Measurements from ENCODE around the gene UBL4B. TPM values are rescaled to one million over a fixed set of nuclear protein-coding genes. Genes with fewer than 3 reads are reported as not detected.
A peak's percentile ranks its signal among the peaks of the same experiment; 100 is the strongest.

UBL4B gene
- total RNA-seq, 1 donor from 2014 or later, result not detected

DNA sequence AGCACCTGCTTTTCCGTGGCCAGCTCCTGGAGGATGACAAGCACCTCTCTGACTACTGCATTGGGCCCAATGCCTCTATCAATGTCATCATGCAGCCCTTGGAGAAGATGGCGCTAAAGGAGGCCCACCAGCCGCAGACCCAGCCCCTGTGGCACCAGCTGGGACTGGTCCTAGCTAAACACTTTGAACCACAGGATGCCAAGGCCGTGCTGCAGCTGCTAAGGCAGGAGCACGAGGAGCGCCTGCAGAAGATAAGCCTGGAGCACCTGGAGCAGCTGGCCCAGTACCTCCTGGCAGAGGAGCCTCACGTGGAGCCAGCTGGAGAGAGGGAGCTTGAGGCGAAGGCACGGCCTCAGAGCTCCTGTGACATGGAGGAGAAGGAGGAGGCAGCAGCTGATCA is 413 bp downstream of the UBL4B start:
- Histone ChIP-seq H3K4me1 (ENCODE audit: control insufficient read depth in 3 of 3, insufficient read depth in 3 of 3, low read length in 3 of 3) (no peaks in the 10 kb centered on the region), H3K9me3 (ENCODE audit: control insufficient read depth in 3 of 3, low read length in 3 of 3) (no peaks in the 10 kb centered on the region), H3K27me3 (ENCODE audit: control insufficient read depth in 3 of 3, insufficient read depth in 3 of 3, low read length in 3 of 3) (peaks cover 0 to 18% (median 16%) of the 10 kb centered on the region in 3 donors), H3K9ac (ENCODE audit: low read depth in 1 of 3, low read length in 3 of 3) (no peak overlapping the region), H3K36me3 (ENCODE audit: control insufficient read depth in 3 of 3, insufficient read depth in 3 of 3, low read length in 3 of 3) (no peaks in the 10 kb centered on the region), H3K4me3 (ENCODE audit: low read length in 3 of 3) (no peak overlapping the region), H3K27ac (ENCODE audit: low read depth, low read length) (no peak overlapping the region)

DNA sequence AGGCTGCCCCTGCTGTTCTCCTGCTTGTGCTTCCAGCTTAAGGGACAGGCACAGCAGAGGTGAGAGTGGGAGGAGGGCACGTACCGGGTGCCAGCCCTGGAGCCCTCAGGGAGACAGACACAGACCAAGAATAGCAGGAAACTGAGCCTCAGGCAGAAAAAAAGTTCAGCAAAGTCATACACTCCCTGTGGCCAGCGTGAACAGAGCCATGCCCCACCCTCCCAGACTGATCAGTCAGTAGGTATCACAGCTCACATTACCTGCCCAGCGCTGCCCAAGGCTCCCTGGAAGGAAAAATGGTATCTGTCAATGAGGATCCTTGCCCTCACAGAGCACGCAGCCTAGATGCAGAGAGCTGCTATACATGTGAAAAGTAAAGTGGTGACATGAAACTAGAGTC is 1.3 kb downstream of the UBL4B start:
- no peaks in the 10 kb centered on the region for H3K9me3 ChIP-seq (ENCODE audit: control insufficient read depth in 3 of 3, low read length in 3 of 3)
- H3K9ac ChIP-seq (ENCODE audit: low read depth in 1 of 3, low read length in 3 of 3), result no peak overlapping the region

DNA sequence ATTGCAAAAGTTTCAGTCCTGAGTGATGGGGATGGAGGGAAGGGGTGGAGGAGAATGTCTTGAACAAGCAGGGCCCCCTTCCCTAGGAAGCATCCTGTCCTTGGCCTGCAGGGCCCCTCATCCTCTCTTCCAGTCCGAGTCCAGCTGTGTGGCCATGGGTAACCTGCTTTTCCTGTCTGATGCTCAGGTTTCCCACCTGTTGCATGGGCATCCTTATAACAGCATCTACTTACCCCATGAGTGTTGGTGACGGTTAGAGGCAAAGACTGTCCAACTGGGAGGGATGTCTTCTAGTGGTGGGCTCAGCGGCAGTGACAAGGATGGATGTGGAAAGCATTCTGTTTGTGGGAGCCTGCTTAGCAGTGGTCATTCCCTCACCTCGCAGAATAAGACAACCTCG is 1.9 kb downstream of the UBL4B start:
- no peak overlapping the region for H3K27ac ChIP-seq (ENCODE audit: low read depth, low read length)
- peaks cover 0 to 19% (median 16%) of the 10 kb centered on the region in 3 donors for H3K27me3 ChIP-seq (ENCODE audit: control insufficient read depth in 3 of 3, insufficient read depth in 3 of 3, low read length in 3 of 3)
- H3K36me3 ChIP-seq (ENCODE audit: control insufficient read depth in 3 of 3, insufficient read depth in 3 of 3, low read length in 3 of 3), result no peaks in the 10 kb centered on the region
- no peaks in the 10 kb centered on the region for H3K9me3 ChIP-seq (ENCODE audit: control insufficient read depth in 3 of 3, low read length in 3 of 3)
- H3K9ac ChIP-seq (ENCODE audit: low read depth in 1 of 3, low read length in 3 of 3), result no peak overlapping the region
- no peak overlapping the region for H3K4me3 ChIP-seq (ENCODE audit: low read length in 3 of 3)
- H3K4me1 ChIP-seq (ENCODE audit: control insufficient read depth in 3 of 3, insufficient read depth in 3 of 3, low read length in 3 of 3), result no peaks in the 10 kb centered on the region

More for the DNA sequence above, 1.3 kb downstream of the UBL4B start:
- Histone ChIP-seq H3K27ac (ENCODE audit: low read depth, low read length) (no peak overlapping the region), H3K27me3 (ENCODE audit: control insufficient read depth in 3 of 3, insufficient read depth in 3 of 3, low read length in 3 of 3) (peaks cover 0 to 19% (median 16%) of the 10 kb centered on the region in 3 donors), H3K4me1 (ENCODE audit: control insufficient read depth in 3 of 3, insufficient read depth in 3 of 3, low read length in 3 of 3) (no peaks in the 10 kb centered on the region), H3K4me3 (ENCODE audit: low read length in 3 of 3) (no peak overlapping the region), H3K36me3 (ENCODE audit: control insufficient read depth in 3 of 3, insufficient read depth in 3 of 3, low read length in 3 of 3) (no peaks in the 10 kb centered on the region)

DNA sequence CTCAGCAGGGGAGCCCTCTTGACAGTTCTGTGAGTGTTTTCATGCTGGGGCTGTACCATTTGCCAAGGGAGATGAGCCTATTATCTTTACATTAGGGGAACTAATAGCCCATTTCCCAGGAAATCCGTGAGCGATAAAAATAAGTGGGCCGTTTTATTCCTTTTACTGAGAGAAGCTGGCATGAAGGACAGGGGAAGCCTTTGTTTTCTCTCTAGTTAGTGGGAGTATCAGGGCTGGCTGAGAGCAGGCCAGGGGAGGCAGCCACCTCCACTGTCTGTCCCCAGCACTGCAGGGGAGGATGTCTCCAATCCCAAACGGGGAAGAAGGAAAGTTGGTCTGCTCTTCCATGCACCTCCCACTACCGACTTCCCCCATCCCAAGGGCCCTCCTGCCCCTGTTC is 2.5 kb downstream of the UBL4B start:
- H3K27me3 ChIP-seq (ENCODE audit: control insufficient read depth in 3 of 3, insufficient read depth in 3 of 3, low read length in 3 of 3), result peaks cover 0 to 19% (median 13%) of the 10 kb centered on the region in 3 donors
- no peaks in the 10 kb centered on the region for H3K9me3 ChIP-seq (ENCODE audit: control insufficient read depth in 3 of 3, low read length in 3 of 3)

DNA sequence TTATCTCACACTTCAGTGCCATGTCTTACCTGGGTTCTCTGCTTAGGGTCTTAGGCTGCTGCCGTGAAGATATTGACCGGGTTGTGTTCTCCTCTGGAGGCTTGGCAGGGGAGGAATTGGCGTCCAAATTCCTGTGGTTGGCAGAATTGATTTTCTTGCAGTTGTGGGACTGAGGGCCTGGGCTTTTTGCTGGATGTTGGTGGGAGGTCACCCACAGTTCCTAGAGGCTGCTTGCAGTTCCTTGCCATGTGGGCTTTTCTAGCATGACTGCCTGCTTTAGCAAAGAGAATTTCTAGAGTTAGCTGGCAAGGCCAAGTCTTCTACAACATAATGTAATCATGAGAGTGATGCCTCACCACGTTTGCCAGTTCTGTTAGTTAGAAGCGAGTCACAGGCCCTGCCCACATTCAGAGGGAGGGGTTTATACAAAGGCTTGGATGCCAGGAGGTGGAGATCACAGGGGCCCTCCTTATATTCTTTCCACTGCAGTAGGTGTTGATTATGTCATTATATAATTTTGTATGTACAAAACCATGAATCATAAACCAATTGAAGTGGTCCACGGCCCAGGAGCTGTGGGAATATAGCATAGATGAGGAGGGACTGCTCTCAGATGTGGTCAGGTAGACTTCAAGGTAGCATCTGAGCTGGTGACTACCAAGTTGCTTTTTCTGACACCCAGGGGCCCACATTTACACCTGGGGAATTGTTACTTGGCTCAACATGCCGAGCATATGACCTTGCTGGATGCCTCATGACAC is 6.6 kb downstream of the UBL4B start:
- peaks cover 0 to 3% (median 0%) of the 10 kb centered on the region in 3 donors for H3K9me3 ChIP-seq (ENCODE audit: control insufficient read depth in 3 of 3, low read length in 3 of 3)

More for the DNA sequence above, 2.5 kb downstream of the UBL4B start:
- Histone ChIP-seq H3K27ac (ENCODE audit: low read depth, low read length) (no peak overlapping the region), H3K4me3 (ENCODE audit: low read length in 3 of 3) (no peak overlapping the region), H3K4me1 (ENCODE audit: control insufficient read depth in 3 of 3, insufficient read depth in 3 of 3, low read length in 3 of 3) (no peaks in the 10 kb centered on the region), H3K9ac (ENCODE audit: low read depth in 1 of 3, low read length in 3 of 3) (no peak overlapping the region), H3K36me3 (ENCODE audit: control insufficient read depth in 3 of 3, insufficient read depth in 3 of 3, low read length in 3 of 3) (no peaks in the 10 kb centered on the region)

DNA sequence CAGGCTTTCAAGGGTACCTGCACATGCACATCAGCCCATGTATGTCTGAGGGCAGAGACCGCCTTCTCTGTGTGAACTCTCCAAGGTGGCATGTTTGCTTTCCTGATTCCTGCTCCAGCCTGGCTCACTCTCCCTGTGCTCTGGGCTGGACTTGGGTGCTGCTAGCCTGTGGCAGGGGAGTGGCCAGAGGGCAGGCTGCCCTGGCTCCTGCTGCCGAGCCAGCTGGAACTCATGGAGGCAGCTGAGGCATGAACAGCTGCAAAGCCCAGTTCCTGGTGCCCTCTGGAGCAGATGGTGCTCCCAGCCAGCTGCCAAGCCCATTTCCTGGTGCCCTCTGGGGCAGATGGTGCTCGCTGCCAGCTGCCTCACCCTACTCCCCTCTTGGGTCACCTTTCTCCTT is 7.6 kb downstream of the UBL4B start:
- H3K4me3 ChIP-seq (ENCODE audit: low read length in 3 of 3), result no peak overlapping the region
- H3K9ac ChIP-seq (ENCODE audit: low read depth in 1 of 3, low read length in 3 of 3), result no peak overlapping the region
- H3K27ac ChIP-seq (ENCODE audit: low read depth, low read length), result no peak overlapping the region
- H3K27me3 ChIP-seq (ENCODE audit: control insufficient read depth in 3 of 3, insufficient read depth in 3 of 3, low read length in 3 of 3), result peaks cover 5 to 12% (median 10%) of the 10 kb centered on the region in 3 donors
- H3K36me3 ChIP-seq (ENCODE audit: control insufficient read depth in 3 of 3, insufficient read depth in 3 of 3, low read length in 3 of 3), result no peaks in the 10 kb centered on the region
- H3K4me1 ChIP-seq (ENCODE audit: control insufficient read depth in 3 of 3, insufficient read depth in 3 of 3, low read length in 3 of 3), result no peaks in the 10 kb centered on the region
- H3K9me3 ChIP-seq (ENCODE audit: control insufficient read depth in 3 of 3, low read length in 3 of 3), result peaks cover 0 to 7% (median 0%) of the 10 kb centered on the region in 3 donors

More for the DNA sequence above, 6.6 kb downstream of the UBL4B start:
- Histone ChIP-seq H3K4me1 (ENCODE audit: control insufficient read depth in 3 of 3, insufficient read depth in 3 of 3, low read length in 3 of 3) (no peaks in the 10 kb centered on the region), H3K9ac (ENCODE audit: low read depth in 1 of 3, low read length in 3 of 3) (no peak overlapping the region), H3K27me3 (ENCODE audit: control insufficient read depth in 3 of 3, insufficient read depth in 3 of 3, low read length in 3 of 3) (peaks cover 5 to 18% (median 11%) of the 10 kb centered on the region in 3 donors), H3K27ac (ENCODE audit: low read depth, low read length) (no peak overlapping the region), H3K4me3 (ENCODE audit: low read length in 3 of 3) (no peak overlapping the region), H3K36me3 (ENCODE audit: control insufficient read depth in 3 of 3, insufficient read depth in 3 of 3, low read length in 3 of 3) (no peaks in the 10 kb centered on the region)

DNA sequence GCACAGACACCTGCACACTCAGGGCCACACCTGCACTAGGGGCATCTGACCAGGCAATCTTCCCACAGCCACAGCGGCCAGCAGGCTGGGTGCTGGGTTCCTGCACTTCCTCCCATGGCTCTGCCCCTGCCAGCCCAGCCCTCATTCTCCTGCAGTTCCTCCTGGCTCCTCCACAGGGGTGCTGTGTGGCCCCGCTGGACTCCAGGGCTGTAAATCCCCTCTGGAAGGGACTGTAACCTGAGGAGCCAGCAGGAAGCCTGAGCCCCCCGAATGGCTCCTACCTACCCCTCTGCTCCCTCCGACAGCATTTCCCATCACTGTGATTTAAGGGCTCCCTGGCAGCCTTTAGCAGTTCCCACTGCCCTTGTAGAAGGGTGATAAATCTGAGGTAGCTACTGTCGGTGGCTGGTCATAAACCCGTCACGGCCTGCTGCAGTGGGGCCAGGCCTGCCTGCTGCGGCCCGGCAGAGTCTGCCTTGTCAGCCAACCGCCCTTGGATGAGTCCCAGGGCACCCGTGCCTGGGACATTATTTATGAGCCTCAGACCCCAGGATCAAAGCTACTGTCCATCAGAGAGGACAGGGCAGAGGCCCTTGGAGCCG is 8.8 kb downstream of the UBL4B start:
- H3K27me3 ChIP-seq (ENCODE audit: control insufficient read depth in 3 of 3, insufficient read depth in 3 of 3, low read length in 3 of 3), result peaks cover 5 to 12% (median 6%) of the 10 kb centered on the region in 3 donors
- H3K4me3 ChIP-seq (ENCODE audit: low read length in 3 of 3), result no peak overlapping the region
- no peaks in the 10 kb centered on the region for H3K36me3 ChIP-seq (ENCODE audit: control insufficient read depth in 3 of 3, insufficient read depth in 3 of 3, low read length in 3 of 3)
- no peak overlapping the region for H3K27ac ChIP-seq (ENCODE audit: low read depth, low read length)
- H3K4me1 ChIP-seq (ENCODE audit: control insufficient read depth in 3 of 3, insufficient read depth in 3 of 3, low read length in 3 of 3), result no peaks in the 10 kb centered on the region
- no peak overlapping the region for H3K9ac ChIP-seq (ENCODE audit: low read depth in 1 of 3, low read length in 3 of 3)
- peaks cover 0 to 12% (median under 1%) of the 10 kb centered on the region in 3 donors for H3K9me3 ChIP-seq (ENCODE audit: control insufficient read depth in 3 of 3, low read length in 3 of 3)

DNA sequence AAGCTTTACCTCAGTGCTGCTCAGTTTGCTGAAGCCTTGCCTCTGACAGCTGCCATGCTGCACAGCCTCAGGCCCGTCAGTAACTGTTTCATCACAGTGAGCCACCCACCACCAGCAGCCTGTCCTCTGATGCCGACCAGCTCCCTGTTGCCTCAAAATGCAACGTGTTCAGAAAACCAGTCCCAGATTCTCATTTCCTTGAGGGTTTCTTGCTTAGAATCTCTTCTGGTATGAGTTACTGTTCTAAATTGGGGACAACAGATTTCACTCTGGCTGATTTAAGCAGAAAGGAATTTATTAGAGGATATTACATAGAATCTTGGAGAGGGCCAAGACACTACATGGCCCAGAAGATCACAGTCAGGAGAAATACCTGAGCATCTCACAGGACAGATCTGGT is 11.0 kb downstream of the UBL4B start:
- Histone ChIP-seq H3K4me3 (ENCODE audit: low read length in 3 of 3) (no peak overlapping the region), H3K9me3 (ENCODE audit: control insufficient read depth in 3 of 3, low read length in 3 of 3) (peaks cover 4 to 15% (median 5%) of the 10 kb centered on the region in 3 donors), H3K27ac (ENCODE audit: low read depth, low read length) (no peak overlapping the region), H3K9ac (ENCODE audit: low read depth in 1 of 3, low read length in 3 of 3) (no peak overlapping the region), H3K27me3 (ENCODE audit: control insufficient read depth in 3 of 3, insufficient read depth in 3 of 3, low read length in 3 of 3) (peaks cover 6 to 17% (median 10%) of the 10 kb centered on the region in 3 donors), H3K36me3 (ENCODE audit: control insufficient read depth in 3 of 3, insufficient read depth in 3 of 3, low read length in 3 of 3) (no peaks in the 10 kb centered on the region), H3K4me1 (ENCODE audit: control insufficient read depth in 3 of 3, insufficient read depth in 3 of 3, low read length in 3 of 3) (no peaks in the 10 kb centered on the region)

DNA sequence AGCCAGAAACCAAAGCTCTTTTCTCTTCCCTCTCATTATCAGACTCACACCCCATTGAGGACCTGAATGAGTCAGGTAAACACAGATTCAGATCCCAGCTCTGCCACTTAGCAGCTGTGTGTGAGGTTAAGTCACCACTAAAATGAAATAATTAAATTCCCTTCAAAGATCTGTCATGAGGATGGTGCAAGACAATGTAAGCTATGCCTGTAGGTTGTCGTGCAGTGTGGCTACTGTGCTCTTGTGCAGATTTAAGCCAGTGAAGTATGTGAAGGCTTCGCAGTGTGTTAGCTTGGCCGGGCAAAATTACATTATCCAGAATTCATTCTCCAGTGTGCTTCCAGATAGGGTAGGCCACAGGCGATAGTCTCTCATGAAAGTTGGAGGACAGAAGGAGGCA is 13.6 kb downstream of the UBL4B start:
- Histone ChIP-seq H3K9me3 (ENCODE audit: control insufficient read depth in 3 of 3, low read length in 3 of 3) (peaks cover 4 to 15% (median 5%) of the 10 kb centered on the region in 3 donors), H3K4me3 (ENCODE audit: low read length in 3 of 3) (no peak overlapping the region), H3K4me1 (ENCODE audit: control insufficient read depth in 3 of 3, insufficient read depth in 3 of 3, low read length in 3 of 3) (peaks cover 0 to 6% (median 0%) of the 10 kb centered on the region in 3 donors), H3K9ac (ENCODE audit: low read depth in 1 of 3, low read length in 3 of 3) (no peak overlapping the region), H3K36me3 (ENCODE audit: control insufficient read depth in 3 of 3, insufficient read depth in 3 of 3, low read length in 3 of 3) (no peaks in the 10 kb centered on the region), H3K27ac (ENCODE audit: low read depth, low read length) (no peak overlapping the region), H3K27me3 (ENCODE audit: control insufficient read depth in 3 of 3, insufficient read depth in 3 of 3, low read length in 3 of 3) (peaks cover 22 to 38% (median 31%) of the 10 kb centered on the region in 3 donors)

DNA sequence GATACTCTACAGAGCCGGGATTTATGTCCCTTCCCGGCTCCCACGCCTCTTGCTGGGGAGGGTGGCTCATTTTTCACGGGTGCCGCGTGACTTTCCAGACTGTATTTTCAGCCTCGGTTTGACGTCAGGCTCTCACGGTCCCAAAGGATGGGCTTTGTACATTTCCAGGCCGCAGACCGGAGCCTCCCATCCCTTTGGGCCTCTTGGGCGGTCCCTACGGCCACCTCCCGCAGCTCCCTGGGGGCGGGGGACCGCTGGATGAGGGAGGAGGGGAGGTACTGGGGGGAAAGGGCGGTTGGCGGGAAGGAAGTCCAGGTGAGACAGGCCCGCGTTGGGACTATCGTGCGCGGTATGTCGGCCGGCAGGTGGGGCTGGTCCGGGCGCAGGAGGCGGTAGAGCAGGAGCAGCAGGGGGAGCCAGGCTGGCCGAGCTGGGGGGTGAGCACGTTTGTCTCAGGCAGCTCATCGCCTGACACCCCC is 17.9 kb downstream of the UBL4B start:
- peaks cover 4 to 8% (median 5%) of the 10 kb centered on the region in 3 donors for H3K9me3 ChIP-seq (ENCODE audit: control insufficient read depth in 3 of 3, low read length in 3 of 3)
- peak overlapping the region in 1 of 3 donors; percentile 33 for H3K9ac ChIP-seq (ENCODE audit: low read depth in 1 of 3, low read length in 3 of 3)
- H3K4me1 ChIP-seq (ENCODE audit: control insufficient read depth in 3 of 3, insufficient read depth in 3 of 3, low read length in 3 of 3), result peaks cover 0 to 6% (median 4%) of the 10 kb centered on the region in 3 donors
- H3K27ac ChIP-seq (ENCODE audit: low read depth, low read length), result no peak overlapping the region
- no peaks in the 10 kb centered on the region for H3K36me3 ChIP-seq (ENCODE audit: control insufficient read depth in 3 of 3, insufficient read depth in 3 of 3, low read length in 3 of 3)
- H3K4me3 ChIP-seq (ENCODE audit: low read length in 3 of 3), result no peak overlapping the region
- peaks cover 28 to 38% (median 36%) of the 10 kb centered on the region in 3 donors for H3K27me3 ChIP-seq (ENCODE audit: control insufficient read depth in 3 of 3, insufficient read depth in 3 of 3, low read length in 3 of 3)
